HG03520 (cell line): ENCODE results near the gene SYCN.

Source experiments
- ATAC-seq: cut with Tn5 transposase; IDR thresholded peaks from one replicate; pipeline ENCODE4 v1.9.1; 2021; ENCODE audit warnings: mild to moderate bottlenecking, moderate library complexity; ENCODE audit not compliant: unreplicated experiment

The SYCN gene

GRCh38 chr19:39173502-39173991 lies 30.5 kb downstream of the SYCN start:
- ATAC-seq, result no peak

- ATAC-seq, result no peak
Measured at GRCh38 chr19:39172700-39173501, 31.2 kb downstream of the SYCN start.

GRCh38 chr19:39171479-39172465 lies 32.3 kb downstream of the SYCN start:
- no peak for ATAC-seq

DNA sequence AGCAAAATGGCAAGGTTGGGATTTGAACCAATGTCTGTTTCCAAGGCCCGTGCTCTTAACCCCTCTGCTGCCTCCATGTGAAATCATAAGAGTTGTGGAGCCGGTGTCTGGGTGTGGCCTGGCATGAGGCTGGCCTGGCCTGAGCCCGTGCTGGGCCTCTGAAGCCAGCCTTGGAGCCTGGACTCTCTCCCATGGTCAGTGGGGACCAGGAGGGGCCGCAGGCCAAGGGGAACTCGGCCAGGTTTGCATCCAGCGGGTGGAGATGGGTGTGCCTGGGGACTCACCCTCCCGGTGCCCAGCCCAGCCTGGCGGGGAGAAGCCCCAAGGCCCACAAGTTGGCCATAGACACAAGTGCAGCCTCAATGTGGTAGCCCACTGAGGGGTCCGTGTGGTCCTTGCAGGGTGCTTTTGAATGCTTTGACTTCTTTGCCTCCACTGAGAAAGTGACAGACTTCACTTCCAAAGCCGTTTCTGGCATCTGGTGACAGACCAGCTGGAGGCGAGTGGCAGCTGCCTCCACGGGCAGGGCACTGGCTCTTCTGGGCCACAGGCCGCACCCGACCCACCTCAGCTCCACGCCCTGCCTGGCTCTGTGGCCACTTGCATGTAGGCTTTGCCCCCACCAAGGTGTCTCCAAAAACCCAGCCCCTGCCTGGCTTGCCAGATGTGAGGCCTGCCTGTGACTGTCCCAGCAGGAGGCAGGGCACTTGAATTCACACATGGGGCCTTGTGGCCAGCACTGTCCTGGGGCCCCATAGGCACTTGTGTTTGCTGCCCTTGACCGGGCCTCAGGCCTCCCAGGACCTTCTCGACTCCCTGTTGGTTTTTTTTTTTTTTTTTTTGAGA lies 33.5 kb downstream of the SYCN start:
- no peak for ATAC-seq

- no peak for ATAC-seq
Measured at GRCh38 chr19:39169143-39169810, 34.8 kb downstream of the SYCN start.

- ATAC-seq, result no peak
Measured at GRCh38 chr19:39168258-39169142, 35.6 kb downstream of the SYCN start.

DNA sequence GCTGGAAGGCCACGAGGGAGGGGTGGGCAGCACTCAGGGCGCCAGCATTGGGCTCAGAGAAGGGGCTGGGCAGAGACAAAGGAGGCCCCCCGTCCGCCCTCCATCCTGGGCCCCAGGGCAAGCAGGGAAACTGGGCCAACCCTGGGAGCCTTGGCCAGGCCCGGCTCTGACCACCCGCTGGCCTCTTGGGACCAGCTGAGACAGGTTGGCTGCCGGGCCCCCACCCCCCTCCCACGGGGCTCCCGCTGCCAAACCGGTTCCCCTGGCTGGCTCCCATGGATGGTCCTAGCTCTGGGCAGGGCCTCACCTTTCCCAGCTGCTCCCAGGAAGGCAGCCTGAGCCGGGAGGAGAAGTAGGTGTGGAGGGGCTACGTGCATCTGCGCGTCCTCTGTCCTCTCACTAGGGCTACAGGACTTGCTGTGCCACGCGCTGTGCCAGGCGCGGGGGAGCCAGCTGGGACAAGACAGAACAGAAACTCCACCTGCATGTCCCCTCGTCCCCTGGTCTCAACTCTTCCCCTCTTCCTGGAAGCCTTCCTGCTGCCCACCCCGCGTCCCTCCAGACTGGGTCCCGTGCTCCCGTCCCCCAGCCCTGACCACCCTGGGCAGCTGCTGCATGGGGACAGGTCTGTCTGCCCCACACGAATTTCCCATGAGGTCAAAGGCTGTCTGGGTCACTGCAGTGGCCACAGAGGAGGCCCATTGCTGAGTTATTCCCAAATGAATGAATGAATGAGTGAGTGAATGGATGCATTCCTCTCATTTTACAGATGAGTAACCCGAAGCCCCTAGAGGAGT lies 36.4 kb downstream of the SYCN start:
- no peak for ATAC-seq

DNA sequence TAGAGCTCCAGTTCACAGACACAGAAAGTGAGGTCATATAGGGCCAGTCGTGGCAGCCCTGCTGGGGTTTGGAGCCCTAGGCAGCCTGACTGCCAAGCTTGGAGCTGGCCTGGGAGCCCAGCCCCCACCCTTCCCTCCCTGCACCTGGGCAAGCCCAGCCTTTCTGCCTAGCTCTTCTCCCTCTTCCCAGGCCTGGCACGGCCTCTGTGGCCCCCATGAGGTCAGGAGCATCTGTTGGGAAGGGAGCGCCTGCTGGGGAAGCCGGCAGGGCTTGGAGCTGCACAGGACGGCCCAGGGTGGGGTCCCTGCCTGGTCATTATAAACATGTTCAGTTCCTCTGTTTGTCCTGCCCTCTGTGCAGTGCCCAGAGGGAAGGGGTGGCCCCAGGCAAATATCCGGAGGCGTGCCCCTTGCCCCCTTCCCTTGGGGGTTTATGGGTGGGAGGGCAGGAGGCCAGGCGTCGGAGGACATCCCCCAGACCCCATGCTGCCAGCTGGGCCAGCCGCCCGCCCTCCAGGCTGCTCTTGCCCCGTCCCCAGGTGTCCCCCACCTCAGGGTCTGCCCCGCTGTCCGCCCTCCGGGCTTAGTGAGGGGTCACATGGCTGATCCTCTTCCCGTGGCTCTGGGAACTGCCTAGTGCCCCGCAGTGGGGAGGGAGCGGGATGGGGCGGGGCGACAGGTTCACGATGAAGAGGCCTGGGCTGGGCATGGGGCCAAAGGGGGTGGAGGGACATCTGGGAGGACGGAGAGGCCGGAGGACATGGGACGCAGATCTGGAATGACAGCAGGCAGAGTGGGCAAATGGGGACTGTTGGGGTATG lies 37.3 kb downstream of the SYCN start:
- no peak for ATAC-seq

DNA sequence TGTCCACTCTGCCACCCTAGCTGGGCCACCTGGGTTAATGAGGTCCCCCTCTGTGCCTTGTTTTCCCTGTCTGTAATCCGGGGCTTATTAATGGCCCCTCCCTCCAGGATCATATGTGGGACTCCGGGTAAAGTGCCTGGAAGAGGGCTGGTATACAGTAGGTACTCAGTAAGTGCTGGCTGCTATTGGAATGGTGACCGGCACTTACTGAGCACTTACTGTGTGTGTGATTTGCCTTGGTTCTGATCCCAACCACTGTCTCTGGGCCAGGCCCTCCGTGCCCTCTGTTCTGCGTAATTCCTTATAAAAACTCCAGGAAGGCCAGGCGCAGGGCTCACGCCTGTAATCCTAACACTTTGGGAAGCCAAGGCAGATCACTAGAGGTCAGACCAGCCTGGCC lies 38.2 kb downstream of the SYCN start:
- no peak for ATAC-seq

DNA sequence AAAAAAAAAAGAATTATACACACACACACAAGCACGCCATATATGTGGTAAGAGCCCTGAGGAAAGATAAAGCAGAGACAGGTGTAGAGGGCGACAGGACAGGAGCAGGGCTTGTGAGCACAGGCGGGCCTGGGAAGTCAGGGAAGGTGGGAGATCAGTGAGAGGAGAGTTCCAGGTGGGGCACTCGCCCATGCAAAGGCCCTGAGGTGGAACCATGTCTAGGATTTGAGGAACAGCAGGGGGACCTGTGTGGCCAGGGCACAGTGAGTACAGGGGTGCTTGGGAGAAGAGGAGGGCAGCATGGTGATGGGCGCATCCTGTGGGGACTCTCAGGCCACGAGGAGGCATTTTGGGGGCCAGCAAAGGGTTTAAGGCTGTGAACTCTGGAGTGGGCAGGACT lies 39.8 kb downstream of the SYCN start:
- no peak for ATAC-seq

DNA sequence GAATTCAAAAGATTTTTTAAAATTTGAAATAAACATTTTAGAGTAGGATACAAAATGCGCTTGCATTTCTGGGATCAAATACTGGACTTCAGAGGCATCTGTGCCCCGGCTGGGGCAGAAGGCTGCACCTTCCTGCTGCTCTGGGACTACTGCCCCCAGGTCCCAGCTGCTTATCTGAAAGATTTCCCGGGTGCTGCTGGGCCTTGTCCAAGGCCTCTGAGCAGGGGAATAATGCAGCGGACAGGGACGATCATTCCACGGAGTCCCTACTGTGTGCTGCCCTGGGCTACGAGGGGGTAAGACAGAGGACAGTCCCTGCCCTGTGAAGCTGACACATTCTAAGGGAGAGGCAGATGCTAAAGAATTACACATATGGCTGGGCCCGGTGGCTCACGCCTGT lies 40.4 kb downstream of the SYCN start:
- ATAC-seq, result no peak

- no peak for ATAC-seq
Measured at GRCh38 chr19:39162441-39163043, 41.5 kb downstream of the SYCN start.

GRCh38 chr19:39160889-39161672 lies 43.0 kb downstream of the SYCN start:
- no peak for ATAC-seq

- no peak for ATAC-seq
Measured at GRCh38 chr19:39160523-39160861, 43.6 kb downstream of the SYCN start.

DNA sequence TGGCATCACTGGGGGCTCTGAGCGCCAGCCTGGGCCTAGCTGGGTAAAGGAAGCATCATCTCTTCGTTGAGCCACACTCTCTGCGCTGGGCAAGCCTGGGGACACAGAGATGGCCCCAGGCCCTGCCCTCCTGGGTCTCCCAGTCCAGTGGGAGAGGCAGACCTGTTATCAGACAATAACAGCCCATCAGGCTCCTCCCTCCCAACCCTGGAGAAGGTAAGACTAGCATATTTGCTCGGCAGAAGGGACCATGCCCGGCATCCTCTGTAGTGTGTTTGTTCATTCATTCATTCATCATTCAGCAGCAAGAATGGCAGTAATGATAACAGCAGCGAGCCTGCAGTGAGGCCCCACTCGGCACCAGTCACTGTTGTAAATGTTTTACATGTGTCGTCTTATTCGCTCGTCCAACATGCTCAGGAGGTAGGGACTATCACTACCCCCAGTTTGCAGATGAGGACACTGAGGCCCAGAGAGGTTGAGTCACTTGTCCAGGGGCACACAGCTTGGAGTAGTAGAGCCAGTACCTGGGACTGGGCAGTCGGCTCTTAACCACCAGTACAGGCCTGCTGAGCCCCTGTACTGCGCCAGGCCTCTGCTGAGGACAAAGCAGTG lies 45.3 kb downstream of the SYCN start:
- ATAC-seq, result no peak

- ATAC-seq, result no peak
Measured at GRCh38 chr19:39157997-39158389, 46.1 kb downstream of the SYCN start.
